Hematopoietic multipotent progenitor cell treated with erythropoietin and hydrocortisone succinate and interleukin-3 and kit ligand, for 4 days (in vitro differentiated cells): ENCODE measurements around the gene CLUH.
"Not testable (repeated sequence)": the region's sequence is repeated elsewhere in the genome, so short reads cannot be mapped to it uniquely, and the experiment has no call there.

Source experiments
- DNase-seq: peaks from one replicate; pipeline ENCODE4 v3.0.0-alpha.2; 2015

CLUH gene

GRCh38 chr17:2701161-2701995, 10.2 kb downstream of the CLUH start:
- no peak for DNase-seq

GRCh38 chr17:2700491-2701141, 10.9 kb downstream of the CLUH start:
- no peak for DNase-seq

GRCh38 chr17:2700030-2700490, 11.5 kb downstream of the CLUH start:
- no peak for DNase-seq

GRCh38 chr17:2699216-2699805, 12.3 kb downstream of the CLUH start:
- not testable (repeated sequence) for DNase-seq

- no peak for DNase-seq
These were observed 13.9 kb downstream of the CLUH start for GRCh38 chr17:2697611-2698162.

- DNase-seq, result no peak
These were observed 15.4 kb downstream of the CLUH start for GRCh38 chr17:2695961-2696760.

- DNase-seq, result no peak
These were observed 16.2 kb downstream of the CLUH start for GRCh38 chr17:2695243-2695960.

- no peak for DNase-seq
These were observed 17.0 kb downstream of the CLUH start for GRCh38 chr17:2694381-2695242.

- DNase-seq, result no peak
These were observed 17.8 kb downstream of the CLUH start for GRCh38 chr17:2693561-2694380.

GRCh38 chr17:2692781-2693135, 18.8 kb downstream of the CLUH start:
- DNase-seq, result no peak

- no peak for DNase-seq
These were observed 19.4 kb downstream of the CLUH start for GRCh38 chr17:2691965-2692780.

GRCh38 chr17:2691069-2691871, 20.3 kb downstream of the CLUH start:
- DNase-seq, result no peak

- DNase-seq, result no peak
These were observed 21.1 kb downstream of the CLUH start for GRCh38 chr17:2690165-2691068.

GRCh38 chr17:2689411-2690164, 22.0 kb downstream of the CLUH start:
- peak; percentile 46 for DNase-seq

GRCh38 chr17:2688351-2689342, 22.9 kb downstream of the CLUH start:
- DNase-seq, result peak; percentile 23
